ENCODE results near the gene TUBB.
"Not testable (repeated sequence)": the region's sequence is repeated elsewhere in the genome, so short reads cannot be mapped to it uniquely, and the experiment has no call there.

The TUBB gene

GRCh38 chr6:30719356-30719755 is 796 bp upstream of the TUBB start:
- no peak for FAIRE-seq

DNA sequence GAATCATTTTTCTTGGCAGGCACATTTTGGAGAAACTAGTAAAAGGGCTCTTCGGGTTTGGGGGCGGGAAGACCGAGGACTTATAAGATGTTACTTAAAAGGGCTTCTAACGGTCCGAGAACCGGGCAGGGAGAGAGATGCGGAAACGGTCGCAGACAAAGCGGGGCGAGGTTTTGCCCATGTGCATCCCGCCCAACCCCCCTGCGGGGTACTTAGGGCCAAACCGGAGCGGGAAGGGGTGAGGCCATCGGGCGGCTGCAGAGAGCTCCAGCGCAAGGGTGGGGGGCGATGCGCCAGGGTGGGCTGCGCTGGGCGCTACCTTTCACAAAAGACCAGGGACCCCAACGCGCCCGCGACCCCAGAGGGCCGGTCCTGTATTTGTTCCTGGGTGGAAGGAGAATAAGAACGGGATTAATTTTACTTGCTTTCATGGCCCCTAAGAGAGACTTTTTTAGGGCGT is 616 bp downstream of the TUBB start:
- FAIRE-seq: no peak

DNA sequence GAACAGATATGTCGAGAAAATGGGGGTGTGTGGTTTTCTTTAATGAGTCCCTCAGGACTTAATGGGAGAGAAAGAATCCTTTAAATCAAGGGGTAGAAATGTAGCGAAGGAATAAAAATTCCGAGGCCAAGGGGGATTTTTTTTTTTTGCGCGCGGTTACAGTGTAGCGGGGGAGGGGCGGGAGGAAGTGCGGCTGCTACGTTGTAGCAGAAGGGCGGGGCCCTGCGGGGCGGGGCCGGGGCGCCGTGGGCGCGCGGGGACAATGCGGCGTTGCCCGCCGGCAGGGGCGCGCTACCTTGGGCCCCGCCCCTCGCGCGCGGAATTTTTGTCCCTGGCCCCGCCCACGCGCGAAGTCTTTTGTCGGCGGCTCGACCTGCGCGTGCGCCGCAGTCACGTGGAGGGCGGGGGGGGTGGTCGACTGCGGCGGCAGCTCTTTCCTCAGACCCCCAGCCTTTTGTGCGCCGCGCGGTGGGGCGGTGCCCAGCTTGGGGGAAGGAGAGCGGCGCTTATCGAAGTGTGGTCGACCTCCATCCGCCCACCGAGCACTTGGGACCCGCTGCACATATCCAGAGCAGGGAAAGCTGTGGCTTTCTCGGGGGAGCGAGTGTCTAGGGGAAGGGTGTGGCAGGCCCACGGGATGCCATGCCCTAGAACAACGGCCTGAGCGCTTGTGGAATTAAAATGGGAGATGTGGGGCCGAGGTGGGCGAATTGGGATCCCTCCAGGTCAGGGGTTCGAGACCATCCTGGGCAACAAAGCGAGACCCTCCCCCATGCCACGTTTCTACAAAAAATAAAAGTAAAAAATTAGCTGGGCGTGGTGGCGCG is 1.3 kb downstream of the TUBB start:
- no peak for FAIRE-seq

GRCh38 chr6:30722025-30722279 is 1.8 kb downstream of the TUBB start:
- FAIRE-seq: not testable (repeated sequence)

DNA sequence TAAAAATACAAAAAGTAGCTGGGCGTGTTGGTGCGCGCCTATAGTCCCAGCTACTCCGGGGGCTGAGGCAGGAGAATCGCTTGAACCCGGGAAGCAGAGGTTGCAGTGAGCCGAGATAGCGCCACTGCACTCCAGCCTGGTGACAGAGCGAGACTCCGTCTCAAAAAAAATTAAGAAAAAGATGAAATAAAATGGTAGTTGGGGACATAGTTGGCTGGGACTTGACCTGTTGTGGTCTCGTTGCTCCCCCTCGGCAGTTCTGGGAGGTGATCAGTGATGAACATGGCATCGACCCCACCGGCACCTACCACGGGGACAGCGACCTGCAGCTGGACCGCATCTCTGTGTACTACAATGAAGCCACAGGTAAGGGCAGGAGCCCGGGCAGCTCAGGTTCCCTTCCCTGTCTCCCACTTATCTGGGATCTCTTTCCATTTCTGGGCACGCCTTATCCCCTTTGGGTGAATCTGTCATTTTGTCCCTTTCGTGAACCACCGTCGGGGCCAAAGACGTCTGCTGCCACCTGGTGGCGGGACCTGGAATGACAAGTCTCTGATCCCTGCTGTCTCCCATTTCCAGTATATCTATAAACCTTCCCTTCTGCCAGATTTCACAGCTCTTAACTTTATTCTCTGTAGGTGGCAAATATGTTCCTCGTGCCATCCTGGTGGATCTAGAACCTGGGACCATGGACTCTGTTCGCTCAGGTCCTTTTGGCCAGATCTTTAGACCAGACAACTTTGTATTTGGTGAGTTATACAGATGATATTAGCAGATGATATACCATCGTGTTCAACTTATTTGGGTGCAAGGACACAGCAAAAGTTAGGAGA is 2.3 kb downstream of the TUBB start:
- FAIRE-seq: no peak

DNA sequence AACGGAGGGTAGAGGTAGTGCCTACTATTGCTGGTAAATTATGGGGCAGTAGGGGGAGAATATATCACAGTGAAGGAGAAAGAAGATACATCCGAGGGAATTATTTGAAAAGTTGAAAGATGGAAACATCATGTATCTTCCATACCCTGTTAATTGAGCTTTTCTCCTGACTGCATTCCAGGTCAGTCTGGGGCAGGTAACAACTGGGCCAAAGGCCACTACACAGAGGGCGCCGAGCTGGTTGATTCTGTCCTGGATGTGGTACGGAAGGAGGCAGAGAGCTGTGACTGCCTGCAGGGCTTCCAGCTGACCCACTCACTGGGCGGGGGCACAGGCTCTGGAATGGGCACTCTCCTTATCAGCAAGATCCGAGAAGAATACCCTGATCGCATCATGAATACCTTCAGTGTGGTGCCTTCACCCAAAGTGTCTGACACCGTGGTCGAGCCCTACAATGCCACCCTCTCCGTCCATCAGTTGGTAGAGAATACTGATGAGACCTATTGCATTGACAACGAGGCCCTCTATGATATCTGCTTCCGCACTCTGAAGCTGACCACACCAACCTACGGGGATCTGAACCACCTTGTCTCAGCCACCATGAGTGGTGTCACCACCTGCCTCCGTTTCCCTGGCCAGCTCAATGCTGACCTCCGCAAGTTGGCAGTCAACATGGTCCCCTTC is 3.1 kb downstream of the TUBB start:
- not testable (repeated sequence) for FAIRE-seq

DNA sequence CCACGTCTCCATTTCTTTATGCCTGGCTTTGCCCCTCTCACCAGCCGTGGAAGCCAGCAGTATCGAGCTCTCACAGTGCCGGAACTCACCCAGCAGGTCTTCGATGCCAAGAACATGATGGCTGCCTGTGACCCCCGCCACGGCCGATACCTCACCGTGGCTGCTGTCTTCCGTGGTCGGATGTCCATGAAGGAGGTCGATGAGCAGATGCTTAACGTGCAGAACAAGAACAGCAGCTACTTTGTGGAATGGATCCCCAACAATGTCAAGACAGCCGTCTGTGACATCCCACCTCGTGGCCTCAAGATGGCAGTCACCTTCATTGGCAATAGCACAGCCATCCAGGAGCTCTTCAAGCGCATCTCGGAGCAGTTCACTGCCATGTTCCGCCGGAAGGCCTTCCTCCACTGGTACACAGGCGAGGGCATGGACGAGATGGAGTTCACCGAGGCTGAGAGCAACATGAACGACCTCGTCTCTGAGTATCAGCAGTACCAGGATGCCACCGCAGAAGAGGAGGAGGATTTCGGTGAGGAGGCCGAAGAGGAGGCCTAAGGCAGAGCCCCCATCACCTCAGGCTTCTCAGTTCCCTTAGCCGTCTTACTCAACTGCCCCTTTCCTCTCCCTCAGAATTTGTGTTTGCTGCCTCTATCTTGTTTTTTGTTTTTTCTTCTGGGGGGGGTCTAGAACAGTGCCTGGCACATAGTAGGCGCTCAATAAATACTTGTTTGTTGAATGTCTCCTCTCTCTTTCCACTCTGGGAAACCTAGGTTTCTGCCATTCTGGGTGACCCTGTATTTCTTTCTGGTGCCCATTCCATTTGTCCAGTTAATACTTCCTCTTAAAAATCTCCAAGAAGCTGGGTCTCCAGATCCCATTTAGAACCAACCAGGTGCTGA is 3.9 kb downstream of the TUBB start:
- not testable (repeated sequence) for FAIRE-seq

DNA sequence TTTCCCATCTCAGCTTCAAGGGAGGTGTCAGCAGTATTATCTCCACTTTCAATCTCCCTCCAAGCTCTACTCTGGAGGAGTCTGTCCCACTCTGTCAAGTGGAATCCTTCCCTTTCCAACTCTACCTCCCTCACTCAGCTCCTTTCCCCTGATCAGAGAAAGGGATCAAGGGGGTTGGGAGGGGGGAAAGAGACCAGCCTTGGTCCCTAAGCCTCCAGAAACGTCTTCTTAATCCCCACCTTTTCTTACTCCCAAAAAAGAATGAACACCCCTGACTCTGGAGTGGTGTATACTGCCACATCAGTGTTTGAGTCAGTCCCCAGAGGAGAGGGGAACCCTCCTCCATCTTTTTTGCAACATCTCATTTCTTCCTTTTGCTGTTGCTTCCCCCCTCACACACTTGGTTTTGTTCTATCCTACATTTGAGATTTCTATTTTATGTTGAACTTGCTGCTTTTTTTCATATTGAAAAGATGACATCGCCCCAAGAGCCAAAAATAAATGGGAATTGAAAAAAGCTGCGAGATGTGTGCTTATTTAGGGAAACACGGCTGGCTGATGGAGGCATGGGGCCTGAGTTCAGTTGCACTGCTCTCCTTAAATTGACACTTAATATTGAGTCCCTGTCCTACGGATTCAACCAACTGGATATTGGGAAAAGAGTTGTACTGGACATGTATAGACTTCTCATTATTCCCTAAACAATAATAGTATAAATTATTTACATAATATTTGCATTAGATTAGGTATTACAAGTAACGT is 4.9 kb downstream of the TUBB start:
- FAIRE-seq: no peak

- FAIRE-seq: no peak
Measured at GRCh38 chr6:30725713-30726505, 5.8 kb downstream of the TUBB start.

DNA sequence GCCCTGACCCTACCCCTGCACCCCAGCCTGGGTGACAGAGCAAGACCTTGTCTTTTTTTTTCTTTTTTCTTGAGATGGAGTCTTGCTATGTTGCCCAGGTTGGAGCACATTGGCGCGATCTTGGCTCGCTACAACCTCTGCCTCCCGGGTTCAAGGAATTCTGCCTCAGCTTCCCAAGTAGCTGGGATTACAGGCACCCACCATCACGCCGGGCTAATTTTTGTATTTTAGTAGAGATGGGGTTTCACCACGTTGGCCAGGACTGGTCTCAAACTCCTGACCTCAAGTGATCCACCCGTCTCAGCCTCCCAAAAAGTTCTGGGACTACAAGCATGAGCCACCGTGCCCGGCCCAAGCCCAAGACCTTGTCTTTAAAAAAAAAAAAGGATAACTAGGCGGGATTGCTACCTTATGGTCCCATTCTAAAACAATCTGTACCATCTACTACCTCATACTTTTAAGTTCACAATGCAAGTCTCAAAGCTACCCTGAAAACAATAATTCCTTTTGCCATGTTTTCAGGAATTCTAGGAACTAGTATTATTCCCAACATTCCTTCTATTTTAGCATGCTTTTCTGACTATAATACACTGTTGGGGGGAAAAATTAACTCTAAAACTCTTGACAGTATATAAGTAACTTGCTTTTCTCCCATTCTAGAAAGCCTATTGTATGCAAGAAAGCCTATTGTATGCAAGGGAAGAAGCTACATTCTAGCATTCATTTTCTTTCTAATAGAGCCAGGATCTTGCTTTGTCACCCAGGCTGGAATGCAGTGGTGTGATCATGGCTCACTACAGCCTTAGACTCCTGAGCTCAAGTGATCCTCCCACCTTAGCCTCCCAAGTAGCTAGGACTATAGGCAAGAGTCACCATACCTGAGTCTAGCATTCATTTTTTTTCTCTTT is 6.6 kb downstream of the TUBB start:
- FAIRE-seq: no peak

- no peak for FAIRE-seq
Measured at GRCh38 chr6:30727920-30728553, 7.9 kb downstream of the TUBB start.

GRCh38 chr6:30730601-30731435 is 10.7 kb downstream of the TUBB start:
- FAIRE-seq: no peak

DNA sequence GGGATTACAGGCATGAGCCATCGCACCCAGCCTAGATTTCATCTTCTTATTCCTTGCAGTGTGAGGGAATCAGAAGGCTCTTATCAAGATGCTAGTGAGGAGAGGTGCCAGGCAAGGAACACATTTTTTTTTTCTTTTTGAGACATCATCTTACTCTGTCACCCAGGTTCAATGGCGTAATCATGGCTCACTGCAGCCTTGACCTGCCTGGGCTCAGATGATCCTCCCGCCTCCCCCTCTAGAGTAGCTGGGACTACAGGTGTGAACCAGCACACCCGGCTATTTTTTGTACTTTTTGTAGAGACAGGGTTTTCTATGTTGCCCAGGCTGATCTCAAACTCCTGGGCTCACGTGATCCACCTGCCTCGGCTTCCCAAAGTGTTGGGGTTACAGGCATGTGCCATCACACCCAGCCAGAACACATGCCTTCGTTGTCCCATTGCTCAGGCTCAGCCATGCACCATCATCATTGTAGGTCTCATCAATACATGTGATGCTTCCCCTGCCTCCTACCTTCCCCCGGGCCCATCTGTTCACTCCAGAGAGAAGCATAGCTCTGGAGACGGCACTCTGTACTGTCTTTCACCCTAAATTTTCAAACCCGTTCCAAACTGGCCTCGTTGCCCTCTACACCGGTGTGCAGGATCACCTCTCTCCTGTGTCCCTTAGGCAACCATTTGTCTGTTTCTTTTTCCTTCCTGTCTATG is 12.2 kb downstream of the TUBB start:
- no peak for FAIRE-seq

- no peak for FAIRE-seq
Measured at GRCh38 chr6:30735668-30736314, 15.6 kb downstream of the TUBB start.

DNA sequence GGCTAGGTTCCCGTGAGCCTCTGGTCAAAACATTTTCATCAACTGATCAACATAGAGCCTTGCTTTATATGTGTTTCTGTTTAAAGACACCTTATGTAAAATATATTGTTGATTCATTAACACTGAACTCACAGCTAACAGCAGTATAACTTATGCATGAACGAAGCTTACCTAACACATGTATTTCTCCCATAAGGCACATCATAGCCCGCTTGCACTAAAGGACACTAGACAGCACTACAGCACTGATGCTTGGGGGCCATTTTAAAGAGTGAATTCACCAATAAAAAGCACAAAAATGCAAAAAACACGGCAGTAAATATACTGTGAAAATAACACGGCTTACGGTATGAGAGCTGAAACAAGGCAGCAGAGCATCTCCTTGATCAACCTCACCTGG is 18.4 kb downstream of the TUBB start:
- FAIRE-seq: no peak

GRCh38 chr6:30740540-30740870 is 20.4 kb downstream of the TUBB start:
- FAIRE-seq: no peak

DNA sequence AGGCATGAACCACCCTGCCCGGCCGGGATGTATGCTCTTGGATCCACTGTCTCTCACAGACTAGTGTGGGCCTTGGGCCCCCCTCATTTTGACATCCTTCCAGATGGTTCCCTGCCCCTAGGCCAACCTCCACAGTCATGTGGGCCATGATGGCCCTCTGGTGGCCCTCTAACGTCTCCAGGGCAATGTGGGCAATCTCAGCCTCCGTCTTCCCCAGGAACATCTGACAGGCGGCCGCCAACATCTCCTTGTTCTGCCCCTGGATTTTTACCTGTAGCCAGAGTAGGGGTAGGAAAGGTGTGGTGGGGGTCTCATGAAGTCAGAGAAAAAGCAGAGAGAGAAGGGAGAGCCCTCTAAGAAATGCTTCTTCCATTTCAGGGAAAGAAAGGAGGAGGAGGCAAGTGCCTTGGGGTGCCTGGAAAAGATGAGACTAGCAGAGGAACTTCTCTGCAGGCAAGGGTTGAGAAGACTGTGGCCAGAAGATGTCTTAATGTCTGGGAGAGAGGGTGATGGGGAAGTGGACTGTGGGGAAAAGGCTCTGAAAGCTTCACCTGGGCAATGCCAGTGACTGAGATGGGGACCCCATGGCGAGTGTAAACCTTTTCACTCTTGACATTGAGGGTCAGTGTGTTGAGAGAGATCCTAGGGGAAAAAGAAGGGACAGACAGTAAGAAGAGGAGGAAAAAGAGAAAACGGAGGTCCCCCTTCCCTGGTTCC is 21.1 kb downstream of the TUBB start:
- FAIRE-seq: no peak

Measured in islet of Langerhans (tissue), 1 donor.